ENCODE results near the gene PIK3CD.

DNA sequence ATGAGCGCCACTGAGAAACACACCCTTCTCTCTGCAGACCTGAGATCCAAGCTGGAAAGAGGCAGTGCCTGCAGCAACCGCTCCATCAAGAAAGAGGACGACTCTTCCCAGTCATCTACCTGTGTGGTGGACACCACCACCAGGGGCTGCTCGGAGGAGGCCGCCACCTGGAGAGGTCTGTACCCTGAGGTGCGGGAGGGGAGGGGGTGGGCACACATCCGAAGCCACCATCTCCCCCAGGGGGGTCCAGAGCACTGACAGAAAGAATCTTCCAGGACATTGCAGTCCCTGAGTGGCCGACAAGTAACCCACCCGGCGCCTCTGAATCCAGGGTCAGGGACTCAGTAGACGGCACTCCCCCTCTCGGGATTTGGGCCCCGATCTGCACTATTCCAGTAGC lies 39.8 kb upstream of the PIK3CD start:
- no peak for TF ChIP-seq CTCF (IDR thresholded peaks at IDR 0.05)
- no peak for TF ChIP-seq POLR2A (IDR thresholded peaks at IDR 0.05)
- TF ChIP-seq POLR2AphosphoS5 (IDR thresholded peaks at IDR 0.05): no peak
